H1 (cell line): Measurements from ENCODE around the gene KRTAP21-3. TPM values are rescaled to one million over a fixed set of nuclear protein-coding genes. Genes with fewer than 3 reads are reported as not detected.

ENCODE experiments used
- CTCF ChIA-PET: fragments of 300-600 bp; sonication (Branson Sonifier 250); formaldehyde crosslinking; loops from one replicate; lab custom pipeline; 2021; ENCODE audit not compliant: partially characterized antibody; lab: Charles Lee
- POLR2A ChIA-PET: fragments of 300-600 bp; sonication (Branson Sonifier 250); formaldehyde crosslinking; loops from one replicate; lab custom pipeline; 2021; ENCODE audit warnings: inconsistent platforms; ENCODE audit not compliant: partially characterized antibody; lab: Charles Lee
- DNase-seq, 2 experiments: peaks; one replicate each; pipeline versions ENCODE4 v3.0.0 to v3.0.0-alpha.2; 2010 to 2022; ENCODE audit warnings: low spot score in 2 of 2, low read depth in 1 of 2, mixed read lengths in 1 of 2
- FAIRE-seq: peaks from 2 replicates; lab custom pipeline; 2011; peaks lifted over from hg19 to GRCh38; lab: Jason Lieb, UNC
- H2AFZ ChIP-seq: 2 replicates; pipeline ENCODE4 v1.8.1; 2012; ENCODE audit warnings: low read length, inconsistent platforms
- H2AK5ac ChIP-seq: 2 replicates; pipeline ENCODE4 v1.6.1; 2013; ENCODE audit warnings: low read depth, low read length
- H2BK120ac ChIP-seq: replicated peaks from 2 replicates; pipeline ENCODE3; 2013; ENCODE audit warnings: low read depth, low read length, inconsistent platforms
- H2BK12ac ChIP-seq: 2 replicates; pipeline ENCODE4 v1.6.1; 2013; ENCODE audit warnings: low read depth, low read length
- H2BK15ac ChIP-seq: 2 replicates; pipeline ENCODE4 v1.6.1; 2013; ENCODE audit warnings: low read length
- H2BK20ac ChIP-seq: 2 replicates; pipeline ENCODE4 v1.6.1; 2013; ENCODE audit warnings: low read length
- H2BK5ac ChIP-seq: 2 replicates; pipeline ENCODE4 v1.6.1; 2013; ENCODE audit warnings: low read depth, low read length
- H3K14ac ChIP-seq: 2 replicates; pipeline ENCODE4 v1.6.1; 2013; ENCODE audit warnings: inconsistent platforms; ENCODE audit not compliant: insufficient read length
- H3K18ac ChIP-seq: 2 replicates; pipeline ENCODE4 v1.6.1; 2013; ENCODE audit warnings: low read length; ENCODE audit errors: extremely low read depth
- H3K23ac ChIP-seq: 2 replicates; pipeline ENCODE4 v1.6.1; 2013; ENCODE audit warnings: inconsistent platforms; ENCODE audit not compliant: insufficient read length
- H3K23me2 ChIP-seq: 2 replicates; pipeline ENCODE4 v1.6.1; 2013; ENCODE audit warnings: low read depth, low read length
- H3K27ac ChIP-seq: 2 replicates; pipeline ENCODE4 v1.6.1; 2011; ENCODE audit warnings: low read depth, low read length, inconsistent platforms
- H3K27me3 ChIP-seq, 4 experiments: replicated peaks in 1 of 4; 1 replicate in 1 of 4; 2 replicates in 3 of 4; pipeline versions ENCODE4 v1.6.1 to v1.8.1; 2011 to 2013; ENCODE audit warnings: low read length in 3 of 4, mild to moderate bottlenecking in 3 of 4, inconsistent platforms in 2 of 4, mixed read lengths in 2 of 4, moderate library complexity in 1 of 4; ENCODE audit not compliant: control insufficient read depth in 3 of 4, insufficient read depth in 3 of 4; ENCODE audit errors: extremely low read depth in 1 of 4
- H3K36me3 ChIP-seq, 4 experiments: 2 replicates each; pipeline versions ENCODE4 v1.6.1 to v1.8.1; 2011 to 2013; ENCODE audit warnings: mild to moderate bottlenecking in 4 of 4, low read length in 3 of 4, moderate library complexity in 2 of 4, control low read depth in 1 of 4, inconsistent platforms in 1 of 4; ENCODE audit not compliant: insufficient read depth in 4 of 4, control insufficient read depth in 2 of 4
- H3K4ac ChIP-seq: replicated peaks from 2 replicates; pipeline ENCODE3; 2013; ENCODE audit warnings: low read length, low read depth, mixed read lengths, inconsistent platforms; ENCODE audit not compliant: insufficient read length
- H3K4me1 ChIP-seq, 4 experiments: replicated peaks in 1 of 4; 1 replicate in 1 of 4; 2 replicates in 3 of 4; pipeline versions ENCODE4 v1.6.1 to v1.8.1; 2011 to 2013; ENCODE audit warnings: low read length in 3 of 4, inconsistent platforms in 2 of 4, mixed read lengths in 1 of 4; ENCODE audit not compliant: insufficient read depth in 4 of 4, control insufficient read depth in 3 of 4
- H3K4me2 ChIP-seq, 2 experiments: 2 replicates each; pipeline versions ENCODE4 v1.6.1 to v1.8.1; 2011 to 2013; ENCODE audit warnings: low read depth in 2 of 2, low read length in 2 of 2, control low read depth in 1 of 2, inconsistent platforms in 1 of 2, mild to moderate bottlenecking in 1 of 2; ENCODE audit not compliant: insufficient read depth in 1 of 2
- H3K4me3 ChIP-seq, 4 experiments: fragments of 200-600, 300-600 bp in 1 of 4; sonication (generic), shearing (Covaris generic), sonication (Bioruptor Twin) in 1 of 4; 2 replicates each; pipeline versions ENCODE4 v1.5.1 to v1.8.1; 2011 to 2016; ENCODE audit warnings: low read length in 4 of 4, low read depth in 3 of 4, control low read depth in 2 of 4, inconsistent platforms in 2 of 4, mild to moderate bottlenecking in 2 of 4, mixed read lengths in 1 of 4, moderate library complexity in 1 of 4; ENCODE audit not compliant: insufficient read depth in 2 of 4; ENCODE audit errors: extremely low read depth in 1 of 4
- H3K56ac ChIP-seq: replicated peaks from 2 replicates; pipeline ENCODE3; 2013; ENCODE audit warnings: low read depth, mild to moderate bottlenecking, mixed read lengths, low read length, inconsistent platforms; ENCODE audit not compliant: insufficient read length
- H3K79me1 ChIP-seq: 2 replicates; pipeline ENCODE4 v1.6.1; 2013; ENCODE audit warnings: low read depth, low read length, control low read depth
- H3K79me2 ChIP-seq, 2 experiments: 2 replicates each; pipeline versions ENCODE4 v1.6.1 to v1.8.1; 2012 to 2013; ENCODE audit warnings: low read length in 2 of 2, mild to moderate bottlenecking in 2 of 2, inconsistent platforms in 1 of 2; ENCODE audit not compliant: insufficient read depth in 2 of 2, control insufficient read depth in 1 of 2
- H3K9ac ChIP-seq, 4 experiments: replicated peaks in 1 of 4; 1 replicate in 1 of 4; 2 replicates in 3 of 4; pipeline versions ENCODE4 v1.6.1 to v1.8.1; 2011 to 2013; ENCODE audit warnings: low read depth in 3 of 4, low read length in 3 of 4, control low read depth in 2 of 4, mild to moderate bottlenecking in 2 of 4, moderate library complexity in 2 of 4, inconsistent platforms in 1 of 4; ENCODE audit errors: extremely low read depth in 1 of 4
- H3K9me3 ChIP-seq, 2 experiments: 2 replicates each; pipeline versions ENCODE4 v1.6.1 to v1.8.1; 2012 to 2013; ENCODE audit warnings: mild to moderate bottlenecking in 2 of 2, moderate library complexity in 2 of 2, control low read depth in 1 of 2, inconsistent platforms in 1 of 2, low read depth in 1 of 2, low read length in 1 of 2, mixed read lengths in 1 of 2; ENCODE audit not compliant: insufficient read depth in 2 of 2
- H4K20me1 ChIP-seq, 2 experiments: replicated peaks in 1 of 2; 2 replicates each; pipeline versions ENCODE3 to v1.8.1; 2011 to 2013; ENCODE audit warnings: inconsistent platforms in 2 of 2, low read length in 2 of 2, mild to moderate bottlenecking in 1 of 2; ENCODE audit not compliant: insufficient read depth in 2 of 2, control insufficient read depth in 1 of 2
- H4K5ac ChIP-seq: 2 replicates; pipeline ENCODE4 v1.6.1; 2013; ENCODE audit warnings: low read length, low read depth, mixed read lengths, inconsistent platforms; ENCODE audit not compliant: insufficient read length
- H4K8ac ChIP-seq: 2 replicates; pipeline ENCODE4 v1.8.0; 2013; ENCODE audit warnings: mild to moderate bottlenecking, moderate library complexity, low read length, inconsistent platforms; ENCODE audit not compliant: insufficient read depth; ENCODE audit errors: extremely low read depth
- H4K91ac ChIP-seq: replicated peaks from 2 replicates; pipeline ENCODE3; 2013; ENCODE audit warnings: low read length, mixed read lengths, inconsistent platforms; ENCODE audit not compliant: insufficient read length
- ASH2L ChIP-seq: fragments of 200-600, 300-600 bp; sonication (generic); IDR thresholded peaks from one replicate; pipeline ENCODE4 v1.7.1; 2017; ENCODE audit warnings: low read length
- CBX5 ChIP-seq: fragments of 300-800, 300-1000 bp; sonication (generic); IDR thresholded peaks from 2 replicates; pipeline ENCODE4 v1.7.1; 2016; ENCODE audit warnings: antibody characterized with exemption, low read length, low read depth
- CBX8 ChIP-seq: fragments of 300-800, 300-1000 bp; sonication (generic); IDR thresholded peaks from 2 replicates; pipeline ENCODE4 v1.7.1; 2016; ENCODE audit warnings: low read depth, low read length, borderline replicate concordance
- CHD1 ChIP-seq: IDR thresholded peaks from 2 replicates; pipeline ENCODE4 v1.6.1; 2012; ENCODE audit warnings: low read depth, low read length, improper control_type of control experiment
- CREB1 ChIP-seq: IDR thresholded peaks from 2 replicates; pipeline ENCODE4 v1.6.1; 2012; ENCODE audit warnings: inconsistent platforms
- EZH2 ChIP-seq: fragments of 200-600 bp; sonication (generic); IDR thresholded peaks from 2 replicates; pipeline ENCODE4 v1.7.1; 2012; ENCODE audit warnings: low read depth, mild to moderate bottlenecking, moderate library complexity, low read length, inconsistent platforms; ENCODE audit not compliant: severe bottlenecking
- KDM4A ChIP-seq: IDR thresholded peaks from one replicate; pipeline ENCODE4 v1.7.1; 2012; ENCODE audit warnings: low read depth, mild to moderate bottlenecking, moderate library complexity, low read length, inconsistent platforms; ENCODE audit not compliant: severe bottlenecking
- KDM5A ChIP-seq: fragments of 200-600 bp; IDR thresholded peaks from 2 replicates; pipeline ENCODE4 v1.7.1; 2012; ENCODE audit warnings: mild to moderate bottlenecking, low read length, inconsistent platforms, mixed read lengths
- NANOG ChIP-seq: IDR thresholded peaks from 2 replicates; pipeline ENCODE4 v1.6.1; 2011; ENCODE audit warnings: low read length, low read depth, mild to moderate bottlenecking, inconsistent platforms; ENCODE audit not compliant: insufficient read depth, poor library complexity, severe bottlenecking
- SAP30 ChIP-seq: fragments of 300-600 bp; sonication (generic); IDR thresholded peaks from 2 replicates; pipeline ENCODE4 v1.7.1; 2012; ENCODE audit warnings: low read length, moderate library complexity, mild to moderate bottlenecking, inconsistent platforms; ENCODE audit not compliant: insufficient read depth, insufficient replicate concordance
- SUZ12 ChIP-seq: fragments of 200-600 bp; sonication (generic); IDR thresholded peaks from 2 replicates; pipeline ENCODE4 v1.6.1; 2012; ENCODE audit warnings: mild to moderate bottlenecking, inconsistent platforms, low read length, moderate library complexity, mixed read lengths
- TAF1 ChIP-seq: IDR thresholded peaks from 2 replicates; pipeline ENCODE4 v1.6.1; 2011; ENCODE audit warnings: mild to moderate bottlenecking, low read depth, low read length
- ZNF274 ChIP-seq: IDR thresholded peaks from 2 replicates; pipeline ENCODE4 v1.7.0; 2012; ENCODE audit warnings: low read length, borderline replicate concordance; ENCODE audit errors: extremely low read depth
- WGBS, 2 experiments: shearing (Covaris generic) in 1 of 2; methylation state at CpG; one replicate each; pipeline versions ENCODE4 v1.1.6 to v1.1.7; 2013 to 2015; ENCODE audit warnings: low lambda C conversion rate in 2 of 2, mixed read lengths in 2 of 2, inconsistent platforms in 1 of 2, low coverage in 1 of 2, missing lambda C conversion rate in 1 of 2; ENCODE audit not compliant: insufficient replicate concordance in 2 of 2, insufficient coverage in 1 of 2, insufficient read length in 1 of 2; ENCODE audit errors: extremely low coverage in 1 of 2, missing lambda C conversion rate in 1 of 2; 5-methylcytosine and 5-hydroxymethylcytosine counted together
- polyA plus RNA-seq, 7 experiments: library from polyadenylated mRNA; depleted of rRNA in 3 of 7; stranded (reverse) in 5 of 7; unstranded in 2 of 7; fragments of >200 nt in 5 of 7; fragments of 200-250 nt in 2 of 7; gene quantifications; 1 replicate in 5 of 7; 2 replicates in 1 of 7; 4 replicates in 1 of 7; pipeline versions ENCODE4 v1.2.1 to v1.2.3, GENCODE V29; 2011 to 2013; ENCODE audit warnings: missing spikeins in 2 of 7, mixed read lengths in 2 of 7
- total RNA-seq: library from RNA; stranded (reverse); fragmentation: NEBNext Ultra II Directional; extraction: Animal tissue kit (Norgen Biotek cat#: 25700); gene quantifications from 2 replicates; pipeline ENCODE4 v1.2.1, GENCODE V29; 2021
- TF ChIP-seq, protein P1 (sequence below): IDR thresholded peaks from 2 replicates; pipeline ENCODE4 v1.6.1; 2012; ENCODE audit warnings: inconsistent platforms

Gene KRTAP21-3
- total and polyA plus RNA-seq, 2 of the 8 experiments (the other 6 are each of a cell fraction or from before 2014, with no cell fraction given), result not detected

GRCh38 chr21:30760776-30761175, 42.2 kb upstream of the KRTAP21-3 start:
- POLR2A ChIA-PET, result no interaction called here
- no peak for DNase-seq
- no peak for FAIRE-seq
- TF ChIP-seq EZH2, result no peak
- TF ChIP-seq KDM5A, result no peak
- no peak for TF ChIP-seq SAP30
- TF ChIP-seq TAF1, result no peak
- TF ChIP-seq CBX8, result no peak
- no peak for TF ChIP-seq ZNF274
- TF ChIP-seq CHD1, result no peak
- no peak for TF ChIP-seq SUZ12
- TF ChIP-seq, protein P1, sequence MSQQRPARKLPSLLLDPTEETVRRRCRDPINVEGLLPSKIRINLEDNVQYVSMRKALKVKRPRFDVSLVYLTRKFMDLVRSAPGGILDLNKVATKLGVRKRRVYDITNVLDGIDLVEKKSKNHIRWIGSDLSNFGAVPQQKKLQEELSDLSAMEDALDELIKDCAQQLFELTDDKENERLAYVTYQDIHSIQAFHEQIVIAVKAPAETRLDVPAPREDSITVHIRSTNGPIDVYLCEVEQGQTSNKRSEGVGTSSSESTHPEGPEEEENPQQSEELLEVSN, result no peak
- no peak for TF ChIP-seq KDM4A
- no peak for TF ChIP-seq ASH2L
- no peak for TF ChIP-seq CREB1
- no peak for TF ChIP-seq NANOG
- TF ChIP-seq CBX5, result no peak

More at GRCh38 chr21:30760776-30761175, 42.2 kb upstream of the KRTAP21-3 start:
- Histone ChIP-seq H3K56ac (no peak overlapping the region), H2AK5ac (no peak overlapping the region), H3K4me1 (no peaks in the 10 kb centered on the region), H2BK120ac (no peak overlapping the region), H3K4ac (no peak overlapping the region), H3K4me2 (no peak overlapping the region), H3K79me2 (no peaks in the 10 kb centered on the region), H3K36me3 (no peaks in the 10 kb centered on the region), H3K9me3 (no peaks in the 10 kb centered on the region), H3K9ac (no peak overlapping the region), H4K20me1 (no peaks in the 10 kb centered on the region), H2BK15ac (no peak overlapping the region), H3K4me3 (no peak overlapping the region), H2AFZ (no peak overlapping the region), H2BK5ac (no peak overlapping the region), H3K14ac (no peak overlapping the region), H3K23ac (no peak overlapping the region), H3K27me3 (no peaks in the 10 kb centered on the region), H3K27ac (no peak overlapping the region), H2BK12ac (no peak overlapping the region), H4K5ac (no peak overlapping the region), H4K91ac (no peak overlapping the region), H3K79me1 (no peaks in the 10 kb centered on the region), H4K8ac (no peak overlapping the region), H3K18ac (no peak overlapping the region), H3K23me2 (no peaks in the 10 kb centered on the region), H2BK20ac (no peak overlapping the region)
- 97% methylated on average over 2 of the region's 2 CpGs; no CpG with 5 or more reads in 1 of the 2 experiments for WGBS, 2 experiments
- CTCF ChIA-PET, result interaction anchor here (1.6 kb wide), 1 partner anchor 10 kb away, joined by 5 read pairs; no protein-coding TSS in a partner anchor
